GM12892 (cell line): ENCODE data around the gene KLHL2.

Experiments used
- POLR2A ChIP-seq: IDR thresholded peaks from 2 replicates; pipeline ENCODE4 v1.6.1; 2011; ENCODE audit warnings: low read depth, low read length, control low read depth
- POLR2AphosphoS5 ChIP-seq: IDR thresholded peaks from 2 replicates; pipeline ENCODE4 v1.6.1; 2011; ENCODE audit warnings: low read depth, low read length, control low read depth
- TAF1 ChIP-seq: IDR thresholded peaks from 2 replicates; pipeline ENCODE4 v1.6.1; 2011; ENCODE audit warnings: low read depth, mild to moderate bottlenecking, control low read depth, low read length, borderline replicate concordance

GRCh38 chr4:165332502-165332901, 125.1 kb downstream of the KLHL2 start:
- no peak for TF ChIP-seq POLR2A
- TF ChIP-seq POLR2AphosphoS5, result no peak
- TF ChIP-seq TAF1, result no peak
